Stomach (tissue), 9 donors: ENCODE results near the gene BRMS1. TPM values are rescaled to one million over a fixed set of nuclear protein-coding genes. Genes with fewer than 3 reads are reported as not detected.
"Not testable (repeated sequence)": the region's sequence is repeated elsewhere in the genome, so short reads cannot be mapped to it uniquely, and the experiment has no call there.

Experiments
- DNase-seq, 2 donors: peaks; one replicate each; pipeline versions ENCODE4 v3.0.0 to v3.0.0-alpha.2; 2013 to 2019
- H3K27ac ChIP-seq, 5 donors: fragments of 200-600 bp in 4 of 5; sonication (generic) in 4 of 5; one replicate each; pipeline ENCODE4 v1.5.1; 2013 to 2019; ENCODE audit warnings: mild to moderate bottlenecking in 1 of 5, moderate library complexity in 1 of 5
- H3K27me3 ChIP-seq, 3 donors: fragments of 200-600 bp; sonication (generic); one replicate each; pipeline ENCODE4 v1.5.1; 2017 to 2019; ENCODE audit warnings: mixed run types in 1 of 3
- H3K36me3 ChIP-seq, 4 donors: fragments of 200-600 bp; sonication (generic); 1 replicate in 3 of 4; 2 replicates in 1 of 4; pipeline ENCODE4 v1.5.1; 2016 to 2019
- H3K4me1 ChIP-seq, 4 donors: fragments of 200-600 bp; sonication (generic); one replicate each; pipeline ENCODE4 v1.5.1; 2016 to 2019
- H3K4me3 ChIP-seq, 4 donors: fragments of 200-600 bp; sonication (generic) in 3 of 4; one replicate each; pipeline ENCODE4 v1.5.1; 2016 to 2019; ENCODE audit warnings: mild to moderate bottlenecking in 1 of 4
- H3K9me3 ChIP-seq, 4 donors: fragments of 200-600 bp; sonication (generic); one replicate each; pipeline ENCODE4 v1.5.1; 2016 to 2019
- EP300 ChIP-seq: sonication (generic); formaldehyde crosslinking; IDR thresholded peaks from one replicate; pipeline ENCODE4 v1.6.1; 2017; ENCODE audit warnings: antibody characterized with exemption
- POLR2A ChIP-seq, 4 donors: fragments of 450-650 bp; IDR thresholded peaks; one replicate each; pipeline ENCODE4 v1.6.1; 2016; ENCODE audit warnings: antibody characterized with exemption in 4 of 4, control low read depth in 2 of 4, mild to moderate bottlenecking in 1 of 4, moderate library complexity in 1 of 4
- POLR2AphosphoS5 ChIP-seq, 3 donors: sonication (generic); formaldehyde crosslinking; IDR thresholded peaks; one replicate each; pipeline ENCODE4 v1.6.1; 2016; ENCODE audit warnings: antibody characterized with exemption in 3 of 3
- WGBS, 5 donors: extraction: QIAGEN DNeasy Blood & Tissue Kit in 3 of 5; methylation state at CpG; one replicate each; pipeline versions ENCODE4 v1.1.5 to v1.1.7; 2013 to 2018; 5-methylcytosine and 5-hydroxymethylcytosine counted together
- intact Hi-C: fragments of 100-400 bp; cut with DNase I; formaldehyde crosslinking; loops from one replicate; pipeline ENCODE4 v1.15.1; 2023; ENCODE audit warnings: low total_unique reads
- polyA plus RNA-seq, 3 donors: library from polyadenylated mRNA; stranded (reverse); fragments of 200-250 nt; gene quantifications; one replicate each; pipeline ENCODE4 v1.2.3, GENCODE V29; 2013
- total RNA-seq, 5 donors: library from RNA; depleted of rRNA; stranded (reverse); fragments of >200 nt; gene quantifications; one replicate each; pipeline versions ENCODE4 v1.1.0 to v1.2.3, GENCODE V29; 2014 to 2016
- TF ChIP-seq, protein P1 (sequence below), 7 experiments: fragments of 450-650 bp in 4 of 7; fragments of 200-600 bp in 3 of 7; sonication (generic) in 3 of 7; IDR thresholded peaks; one replicate each; pipeline ENCODE4 v1.5.1; 2016 to 2019; ENCODE audit warnings: antibody characterized with exemption in 7 of 7, control low read depth in 2 of 7, mild to moderate bottlenecking in 1 of 7
- donor health status: healthy with polysubstance abuse.
- donor health status: Bipolar disorder and iron deficiency.
- donor health status: healthy.

Gene BRMS1
- total and polyA plus RNA-seq, 8 donors = 14.6 to 105 (median 62.1) TPM

DNA sequence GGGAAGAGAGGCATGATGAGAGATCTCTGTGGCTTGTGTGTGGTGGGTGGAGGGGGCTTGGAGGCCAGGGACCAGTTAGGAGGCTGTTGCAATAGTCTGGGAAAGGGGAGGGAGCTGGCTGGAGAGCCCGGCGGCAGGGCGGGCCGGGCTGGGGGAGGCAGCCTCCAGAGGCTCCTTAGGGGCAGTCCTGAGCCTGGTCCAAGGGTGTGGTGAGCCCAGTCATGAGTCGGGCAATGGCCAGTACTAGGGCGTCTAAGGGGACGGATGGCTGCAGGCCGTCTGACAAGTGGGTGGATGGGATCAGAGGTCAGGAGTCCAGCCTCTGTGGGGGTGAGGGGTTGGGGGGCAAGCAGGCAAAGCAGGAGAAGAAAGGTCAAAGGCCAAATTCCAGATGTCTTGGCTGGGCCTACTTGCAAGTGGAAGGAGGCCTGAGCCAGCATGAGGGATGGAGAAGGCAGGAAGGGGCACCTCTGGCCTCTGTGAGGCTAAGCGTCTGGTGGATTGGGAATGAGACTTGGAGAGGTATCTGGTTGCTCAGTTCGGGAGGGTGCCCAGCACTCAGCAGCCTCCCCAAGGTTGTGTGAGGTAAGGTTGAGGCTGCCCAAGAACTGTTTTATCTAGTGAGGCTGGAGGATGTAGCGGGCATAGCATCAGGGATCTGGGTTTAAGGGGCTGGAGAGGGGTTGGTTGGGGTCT lies 22.0 kb downstream of the BRMS1 start:
- 82 to 90% (median 87%) methylated on average over 10 to 11 of the region's 11 CpGs for WGBS, 5 donors
- Histone ChIP-seq H3K4me3 (no peak overlapping the region), H3K27ac (no peak overlapping the region), H3K27me3 (no peaks in the 10 kb centered on the region), H3K9me3 (no peaks in the 10 kb centered on the region), H3K36me3 (no peaks in the 10 kb centered on the region), H3K4me1 (peaks cover 26 to 36% (median 31%) of the 10 kb centered on the region in 4 donors)
- DNase-seq = peak in 1 of 2 donors; percentile 51
- TF ChIP-seq POLR2AphosphoS5 (IDR thresholded peaks at IDR 0.05) (no peak), EP300 (no peak), POLR2A (IDR thresholded peaks at IDR 0.05) (no peak)
- TF ChIP-seq, protein P1, sequence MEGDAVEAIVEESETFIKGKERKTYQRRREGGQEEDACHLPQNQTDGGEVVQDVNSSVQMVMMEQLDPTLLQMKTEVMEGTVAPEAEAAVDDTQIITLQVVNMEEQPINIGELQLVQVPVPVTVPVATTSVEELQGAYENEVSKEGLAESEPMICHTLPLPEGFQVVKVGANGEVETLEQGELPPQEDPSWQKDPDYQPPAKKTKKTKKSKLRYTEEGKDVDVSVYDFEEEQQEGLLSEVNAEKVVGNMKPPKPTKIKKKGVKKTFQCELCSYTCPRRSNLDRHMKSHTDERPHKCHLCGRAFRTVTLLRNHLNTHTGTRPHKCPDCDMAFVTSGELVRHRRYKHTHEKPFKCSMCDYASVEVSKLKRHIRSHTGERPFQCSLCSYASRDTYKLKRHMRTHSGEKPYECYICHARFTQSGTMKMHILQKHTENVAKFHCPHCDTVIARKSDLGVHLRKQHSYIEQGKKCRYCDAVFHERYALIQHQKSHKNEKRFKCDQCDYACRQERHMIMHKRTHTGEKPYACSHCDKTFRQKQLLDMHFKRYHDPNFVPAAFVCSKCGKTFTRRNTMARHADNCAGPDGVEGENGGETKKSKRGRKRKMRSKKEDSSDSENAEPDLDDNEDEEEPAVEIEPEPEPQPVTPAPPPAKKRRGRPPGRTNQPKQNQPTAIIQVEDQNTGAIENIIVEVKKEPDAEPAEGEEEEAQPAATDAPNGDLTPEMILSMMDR (IDR thresholded peaks at IDR 0.05) = no peak
- intact Hi-C loops = no loop called here

DNA sequence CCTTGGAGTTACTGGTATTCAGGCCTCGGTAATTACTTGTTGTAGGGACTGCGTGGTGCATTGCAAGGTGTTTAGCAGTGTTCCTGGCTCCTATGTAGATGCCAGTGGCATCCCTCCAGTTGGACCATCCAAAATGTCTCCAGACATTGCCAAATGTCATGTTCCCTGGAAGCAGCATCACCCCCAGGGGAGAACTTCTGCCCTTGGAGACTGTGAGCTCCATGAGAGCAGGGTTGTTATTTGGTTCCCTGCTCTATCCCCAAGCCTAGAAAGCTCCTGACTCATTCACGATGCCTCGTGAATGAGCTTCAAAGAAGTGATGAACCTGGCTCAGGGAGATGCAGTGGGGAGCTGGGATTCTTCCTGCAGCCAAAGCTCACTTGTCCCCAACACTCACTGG lies 23.3 kb downstream of the BRMS1 start:
- H3K4me3 ChIP-seq = no peak overlapping the region
- no peak for DNase-seq

DNA sequence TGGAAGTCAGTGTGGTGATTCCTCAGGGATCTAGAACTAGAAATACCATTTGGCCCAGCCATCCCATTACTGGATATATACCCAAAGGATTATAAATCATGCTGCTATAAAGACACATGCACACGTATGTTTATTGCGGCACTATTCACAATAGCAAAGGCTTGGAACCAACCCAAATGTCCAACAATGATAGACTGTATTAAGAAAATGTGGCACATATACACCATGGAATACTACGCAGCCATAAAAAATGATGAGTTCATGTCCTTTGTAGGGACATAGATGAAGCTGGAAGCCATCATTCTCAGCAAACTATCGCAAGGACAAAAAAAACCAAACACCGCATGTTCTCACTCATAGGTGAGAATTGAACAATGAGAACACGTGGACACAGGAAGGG lies 24.2 kb downstream of the BRMS1 start:
- H3K27ac ChIP-seq, intact Hi-C loops, H3K36me3 ChIP-seq, DNase-seq, H3K9me3 ChIP-seq, H3K4me3 ChIP-seq: not testable (repeated sequence)
- H3K27me3 ChIP-seq = peaks cover 0 to 12% (median 0%) of the 10 kb centered on the region in 3 donors
- WGBS, 5 donors = 87 to 94% (median 91%) methylated on average over 6 of the region's 6 CpGs
- H3K4me1 ChIP-seq = peaks cover 32 to 36% (median 33%) of the 10 kb centered on the region in 4 donors

More for the DNA sequence above, 23.3 kb downstream of the BRMS1 start:
- intact Hi-C loops = no loop called here
- no peaks in the 10 kb centered on the region for H3K36me3 ChIP-seq
- peaks cover 31 to 37% (median 33%) of the 10 kb centered on the region in 4 donors for H3K4me1 ChIP-seq
- 79 to 93% (median 90%) methylated on average over 4 of the region's 4 CpGs for WGBS, 5 donors
- H3K9me3 ChIP-seq = no peaks in the 10 kb centered on the region
- TF ChIP-seq, protein P1 (IDR thresholded peaks at IDR 0.05) = no peak
- TF ChIP-seq POLR2AphosphoS5 (IDR thresholded peaks at IDR 0.05) (no peak), POLR2A (IDR thresholded peaks at IDR 0.05) (no peak), EP300 (no peak)
- no peak overlapping the region for H3K27ac ChIP-seq
- H3K27me3 ChIP-seq = peaks cover 0 to 7% (median 0%) of the 10 kb centered on the region in 3 donors

DNA sequence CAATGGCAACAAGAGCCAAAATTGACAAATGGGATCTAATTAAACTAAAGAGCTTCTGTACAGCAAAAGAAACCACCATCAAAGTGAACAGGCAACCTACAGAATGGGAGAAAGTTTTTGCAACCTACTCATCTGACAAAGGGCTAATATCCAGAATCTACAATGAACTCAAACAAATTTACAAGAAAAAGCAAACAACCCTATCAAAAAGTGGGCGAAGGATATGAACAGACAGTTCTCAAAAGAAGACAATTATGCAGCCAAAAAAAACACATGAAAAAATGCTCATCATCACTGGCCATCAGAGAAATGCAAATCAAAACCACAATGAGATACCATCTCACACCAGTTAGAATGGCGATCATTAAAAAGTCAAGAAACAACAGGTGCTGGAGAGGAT lies 24.6 kb downstream of the BRMS1 start:
- Histone ChIP-seq H3K4me1 (peaks cover 33 to 38% (median 37%) of the 10 kb centered on the region in 4 donors), H3K27me3 (peaks cover 0 to 12% (median 0%) of the 10 kb centered on the region in 3 donors)
- H3K4me3 ChIP-seq, H3K27ac ChIP-seq, H3K36me3 ChIP-seq, H3K9me3 ChIP-seq, DNase-seq, intact Hi-C loops: not testable (repeated sequence)
- 35 to 76% (median 69%) methylated on average over 1 to 2 of the region's 2 CpGs for WGBS, 5 donors

DNA sequence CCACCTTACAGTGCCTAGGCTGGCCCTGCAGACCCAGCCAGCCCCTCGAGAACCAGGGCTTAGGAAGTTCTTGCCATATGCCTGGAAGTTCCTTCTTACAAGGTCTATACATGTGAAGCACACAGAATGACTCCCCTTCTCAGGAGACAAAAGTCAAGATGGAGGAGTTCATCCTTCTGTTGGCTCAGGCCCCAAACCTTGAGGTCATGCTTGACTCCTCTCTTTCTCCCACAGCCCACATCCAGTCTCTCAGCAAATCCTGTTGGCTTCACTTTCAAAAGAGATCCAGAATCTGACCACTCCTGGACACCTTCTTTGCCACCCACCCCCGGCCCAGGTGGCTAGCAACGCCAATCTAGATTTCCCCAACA lies 26.3 kb downstream of the BRMS1 start:
- no peak for TF ChIP-seq EP300
- TF ChIP-seq, protein P1 (IDR thresholded peaks at IDR 0.05) = no peak
- no peak for TF ChIP-seq POLR2A (IDR thresholded peaks at IDR 0.05)
- no peak for TF ChIP-seq POLR2AphosphoS5 (IDR thresholded peaks at IDR 0.05)
- DNase-seq = peak in 1 of 2 donors; percentile 60
- intact Hi-C loops = loop anchor here (10.0 kb wide), 1 partner anchor 66 kb away; no protein-coding TSS in a partner anchor
- H3K9me3 ChIP-seq = no peaks in the 10 kb centered on the region
- H3K36me3 ChIP-seq = no peaks in the 10 kb centered on the region
- peaks cover 38 to 55% (median 52%) of the 10 kb centered on the region in 4 donors for H3K4me1 ChIP-seq
- H3K27me3 ChIP-seq = peaks cover 0 to 12% (median 0%) of the 10 kb centered on the region in 3 donors
- 66 to 84% (median 82%) methylated on average over 3 of the region's 3 CpGs for WGBS, 5 donors
- peak overlapping the region in 4 of 5 donors; percentile 84 to 94 (median 86) for H3K27ac ChIP-seq
- no peak overlapping the region for H3K4me3 ChIP-seq
